SJSA1 (cell line): Measurements from ENCODE around the gene SCGB1A1. TPM values are rescaled to one million over a fixed set of nuclear protein-coding genes. Genes with fewer than 3 reads are reported as not detected.
A peak's percentile ranks its signal among the peaks of the same experiment; 100 is the strongest.

ENCODE experiments used
- DNase-seq, 2 experiments: peaks; one replicate each; pipeline ENCODE4 v3.0.0-alpha.2; 2015 to 2020; ENCODE audit warnings: low spot score in 2 of 2, low read depth in 1 of 2
- H3K27ac ChIP-seq: fragments of 250-450 bp; sonication (Bioruptor Pico); 2 replicates; pipeline ENCODE4 v1.5.1; 2020; ENCODE audit warnings: mild to moderate bottlenecking, moderate library complexity
- H3K27me3 ChIP-seq: fragments of 250-450 bp; sonication (Bioruptor Pico); replicated peaks from 2 replicates; pipeline ENCODE4 v1.5.1; 2020; ENCODE audit warnings: mild to moderate bottlenecking, moderate library complexity
- H3K36me3 ChIP-seq: fragments of 250-450 bp; sonication (Bioruptor Pico); 2 replicates; pipeline ENCODE4 v1.5.1; 2020; ENCODE audit warnings: mild to moderate bottlenecking
- H3K4me1 ChIP-seq: fragments of 250-450 bp; sonication (Bioruptor Pico); replicated peaks from 2 replicates; pipeline ENCODE4 v1.6.1; 2021; ENCODE audit warnings: mild to moderate bottlenecking
- H3K4me3 ChIP-seq: fragments of 250-450 bp; sonication (Bioruptor Pico); 2 replicates; pipeline ENCODE4 v1.5.1; 2020; ENCODE audit warnings: mild to moderate bottlenecking
- H3K9me3 ChIP-seq: fragments of 250-450 bp; sonication (Bioruptor Pico); replicated peaks from 2 replicates; pipeline ENCODE4 v1.5.1; 2020; ENCODE audit warnings: mild to moderate bottlenecking
- total RNA-seq: library from RNA; depleted of rRNA; stranded (reverse); fragments of >200 nt; shearing (Covaris generic); gene quantifications from 2 replicates; pipeline ENCODE4 v1.2.3, GENCODE V29; 2014

Gene SCGB1A1
- total RNA-seq, 1 experiment from 2014 or later, result not detected

- H3K36me3 ChIP-seq, result no peaks in the 10 kb centered on the region
- DNase-seq, result no peak
Observed at GRCh38 chr11:62456630-62457029, 37.8 kb downstream of the SCGB1A1 start.

GRCh38 chr11:62457478-62457877, 38.6 kb downstream of the SCGB1A1 start:
- DNase-seq, result no peak
- H3K4me1 ChIP-seq, result peaks cover 18% of the 10 kb centered on the region
- H3K27ac ChIP-seq, result no peak overlapping the region
- H3K4me3 ChIP-seq, result no peak overlapping the region
- H3K36me3 ChIP-seq, result no peaks in the 10 kb centered on the region
- no peaks in the 10 kb centered on the region for H3K27me3 ChIP-seq
- no peaks in the 10 kb centered on the region for H3K9me3 ChIP-seq

More at GRCh38 chr11:62456630-62457029, 37.8 kb downstream of the SCGB1A1 start:
- Histone ChIP-seq H3K27me3 (no peaks in the 10 kb centered on the region), H3K9me3 (no peaks in the 10 kb centered on the region), H3K27ac (no peak overlapping the region), H3K4me3 (no peak overlapping the region), H3K4me1 (peaks cover 10% of the 10 kb centered on the region)

DNA sequence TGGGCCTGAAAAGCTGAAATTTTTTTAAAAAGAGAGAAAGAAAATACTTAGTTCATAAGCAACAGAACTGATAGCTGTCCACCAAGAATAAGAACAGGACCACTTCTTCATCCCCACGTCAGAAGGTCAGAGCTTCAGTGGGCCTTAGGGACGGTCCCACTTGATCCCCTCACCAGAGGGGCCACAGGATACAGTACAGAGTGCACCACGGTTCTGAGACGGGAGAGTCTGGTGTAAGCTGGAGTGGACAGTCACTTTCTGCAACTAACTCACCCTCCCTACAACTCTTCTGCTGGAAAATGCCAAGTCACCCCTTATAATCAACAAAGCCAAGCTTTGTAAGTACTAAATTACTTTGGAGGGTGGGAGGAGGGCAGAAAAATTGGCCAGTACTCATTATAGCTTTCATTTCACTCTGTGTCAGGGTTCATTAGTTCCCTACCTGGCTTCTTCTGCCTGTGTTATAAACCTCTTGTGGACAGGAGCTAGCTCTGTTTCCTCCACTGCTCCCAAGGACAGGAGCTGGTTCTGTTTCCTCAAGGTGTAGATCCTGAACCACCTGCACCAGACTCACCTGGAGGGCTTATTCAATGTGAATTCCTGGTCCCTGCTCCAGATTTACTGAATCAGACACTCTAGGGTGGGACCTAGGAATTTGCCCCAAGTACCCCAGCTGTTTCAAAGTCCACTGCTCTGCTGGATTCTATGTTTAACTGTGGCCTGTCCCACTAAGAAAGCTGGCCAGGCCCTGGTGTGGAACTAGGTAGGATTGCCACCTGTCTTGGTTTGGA, 39.6 kb downstream of the SCGB1A1 start:
- no peak overlapping the region for H3K27ac ChIP-seq
- no peak overlapping the region for H3K4me3 ChIP-seq
- H3K27me3 ChIP-seq, result no peaks in the 10 kb centered on the region
- DNase-seq, result no peak
- no peaks in the 10 kb centered on the region for H3K9me3 ChIP-seq
- peaks cover 28% of the 10 kb centered on the region for H3K4me1 ChIP-seq
- no peaks in the 10 kb centered on the region for H3K36me3 ChIP-seq

- peaks cover 29% of the 10 kb centered on the region for H3K4me1 ChIP-seq
- H3K36me3 ChIP-seq, result no peaks in the 10 kb centered on the region
- no peak for DNase-seq
- no peaks in the 10 kb centered on the region for H3K27me3 ChIP-seq
- no peaks in the 10 kb centered on the region for H3K9me3 ChIP-seq
- no peak overlapping the region for H3K4me3 ChIP-seq
- H3K27ac ChIP-seq, result no peak overlapping the region
Observed at GRCh38 chr11:62459080-62459479, 40.2 kb downstream of the SCGB1A1 start.

DNA sequence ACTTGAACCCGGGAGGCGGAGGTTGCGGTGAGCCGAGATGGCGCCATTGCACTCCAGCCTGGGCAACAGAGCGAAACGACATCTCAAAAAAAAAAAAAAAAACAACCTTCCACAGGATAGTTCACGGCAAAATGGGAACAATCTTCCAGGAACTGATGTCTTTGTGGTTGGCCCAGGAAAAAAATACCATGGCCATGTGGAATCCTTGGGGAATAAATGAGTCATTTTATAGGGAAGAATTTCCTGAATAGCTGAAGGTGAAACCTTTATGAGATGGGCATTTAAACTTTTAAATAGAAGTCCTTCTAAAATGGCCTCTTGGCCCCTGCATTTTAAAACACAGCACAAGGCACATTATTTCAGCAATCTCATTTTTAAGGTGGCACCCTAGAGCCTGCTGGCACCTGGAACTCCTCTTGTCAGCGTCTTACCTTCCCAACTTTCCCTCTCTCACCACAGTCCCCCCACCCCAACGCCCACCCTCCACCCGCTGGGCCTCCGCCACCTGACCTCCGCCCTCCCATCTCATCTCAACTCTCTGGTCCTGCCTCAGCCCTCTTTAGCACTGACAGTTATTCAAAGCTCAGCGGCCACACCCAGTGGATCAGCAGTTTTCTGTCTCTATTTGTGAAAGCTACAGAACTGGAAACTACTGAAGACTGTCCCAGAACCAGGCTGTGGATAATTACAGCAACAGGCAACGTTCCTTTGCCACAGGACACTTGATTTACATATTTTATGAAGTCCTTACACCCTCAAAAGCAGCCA, 43.1 kb downstream of the SCGB1A1 start:
- DNase-seq, result peak in 1 of 2 experiments; percentile 75
- peak overlapping the region; percentile 70 for H3K27ac ChIP-seq
- H3K4me1 ChIP-seq, result peaks cover 39% of the 10 kb centered on the region
- H3K36me3 ChIP-seq, result no peaks in the 10 kb centered on the region
- H3K4me3 ChIP-seq, result no peak overlapping the region
- no peaks in the 10 kb centered on the region for H3K27me3 ChIP-seq
- no peaks in the 10 kb centered on the region for H3K9me3 ChIP-seq

DNA sequence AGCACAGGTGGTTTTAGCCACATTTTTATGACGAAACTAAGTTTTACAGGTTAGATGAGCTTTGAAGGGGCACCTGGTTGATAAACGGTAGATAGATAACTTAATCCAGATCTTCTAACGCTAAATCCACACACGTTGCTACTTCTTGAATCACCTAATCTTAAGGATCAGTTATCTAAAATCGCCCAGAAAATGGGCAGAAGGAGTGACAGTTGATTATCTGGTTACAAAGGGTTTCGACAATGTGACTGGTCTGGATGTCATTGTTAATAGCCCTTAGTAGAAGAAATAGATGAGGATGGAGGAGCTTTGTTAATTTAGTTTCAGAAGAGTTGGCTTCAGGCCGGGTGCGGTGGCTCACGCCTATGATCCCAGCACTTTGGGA, 43.7 kb downstream of the SCGB1A1 start:
- Histone ChIP-seq H3K4me3 (no peak overlapping the region), H3K9me3 (no peaks in the 10 kb centered on the region), H3K36me3 (no peaks in the 10 kb centered on the region), H3K27ac (peak overlapping the region; percentile 70), H3K4me1 (peaks cover 45% of the 10 kb centered on the region), H3K27me3 (no peaks in the 10 kb centered on the region)
- DNase-seq, result no peak

- H3K36me3 ChIP-seq, result no peaks in the 10 kb centered on the region
- no peak overlapping the region for H3K4me3 ChIP-seq
- no peak for DNase-seq
- H3K27me3 ChIP-seq, result no peaks in the 10 kb centered on the region
- no peak overlapping the region for H3K27ac ChIP-seq
- H3K4me1 ChIP-seq, result peaks cover 48% of the 10 kb centered on the region
- no peaks in the 10 kb centered on the region for H3K9me3 ChIP-seq
Observed at GRCh38 chr11:62463121-62463542, 44.3 kb downstream of the SCGB1A1 start.

DNA sequence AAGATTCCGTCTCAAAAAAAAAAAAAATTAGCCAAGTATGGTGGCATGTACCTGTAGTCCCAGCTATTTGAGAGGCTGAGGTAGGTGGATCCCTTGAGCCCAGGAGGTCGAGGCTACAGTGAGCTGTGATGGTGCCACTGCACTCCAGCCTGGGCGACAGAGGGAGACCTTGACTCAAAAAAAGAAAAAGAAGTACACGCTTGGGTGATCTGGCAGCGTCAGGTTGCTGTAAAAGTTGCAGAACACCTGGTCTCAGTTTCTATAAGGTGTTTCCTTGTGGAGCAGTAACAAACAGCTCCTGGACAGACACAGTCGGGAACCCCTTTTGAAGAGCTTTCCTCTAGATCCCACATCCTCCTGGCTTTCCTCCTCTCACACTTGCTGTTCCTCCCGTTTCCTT, 45.8 kb downstream of the SCGB1A1 start:
- Histone ChIP-seq H3K27me3 (no peaks in the 10 kb centered on the region), H3K4me1 (peaks cover 48% of the 10 kb centered on the region), H3K4me3 (no peak overlapping the region), H3K27ac (no peak overlapping the region), H3K9me3 (no peaks in the 10 kb centered on the region), H3K36me3 (no peaks in the 10 kb centered on the region)
- no peak for DNase-seq

- no peaks in the 10 kb centered on the region for H3K36me3 ChIP-seq
- 0 out of 2 replicates have a peak overlapping the region, but pooled peaks have one; percentile 8 for H3K27ac ChIP-seq
- no peak overlapping the region for H3K4me3 ChIP-seq
- H3K27me3 ChIP-seq, result no peaks in the 10 kb centered on the region
- peaks cover 40% of the 10 kb centered on the region for H3K4me1 ChIP-seq
- DNase-seq, result no peak
- no peaks in the 10 kb centered on the region for H3K9me3 ChIP-seq
Observed at GRCh38 chr11:62466444-62466843, 47.6 kb downstream of the SCGB1A1 start.

DNA sequence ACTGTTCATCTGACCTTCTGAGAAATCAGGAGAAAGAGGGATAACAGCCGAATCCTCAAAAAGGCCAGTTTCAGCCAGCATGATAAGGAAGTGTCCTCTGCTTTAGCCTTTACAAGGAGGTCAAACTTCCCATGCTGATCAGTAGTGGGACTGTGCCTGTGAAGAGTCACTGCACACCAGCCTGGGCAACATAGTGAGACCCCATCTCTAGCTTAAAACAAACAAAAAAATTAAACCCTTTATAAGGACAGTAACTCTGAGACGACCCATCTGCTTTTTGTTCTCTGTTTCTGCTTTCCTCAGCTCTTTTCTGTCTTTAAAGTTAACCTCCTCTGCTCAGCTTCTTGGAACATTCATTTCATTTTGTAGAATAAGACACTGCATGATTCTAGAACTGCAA, 49.7 kb downstream of the SCGB1A1 start:
- H3K27ac ChIP-seq, result no peak overlapping the region
- no peak overlapping the region for H3K4me3 ChIP-seq
- no peaks in the 10 kb centered on the region for H3K9me3 ChIP-seq

GRCh38 chr11:62471603-62472002, 52.8 kb downstream of the SCGB1A1 start:
- Histone ChIP-seq H3K36me3 (no peaks in the 10 kb centered on the region), H3K27ac (no peak overlapping the region), H3K4me3 (no peak overlapping the region), H3K4me1 (peaks cover 26% of the 10 kb centered on the region), H3K9me3 (no peaks in the 10 kb centered on the region), H3K27me3 (no peaks in the 10 kb centered on the region)
- no peak for DNase-seq

More for the DNA sequence above, 49.7 kb downstream of the SCGB1A1 start:
- Histone ChIP-seq H3K27me3 (no peaks in the 10 kb centered on the region), H3K4me1 (peaks cover 33% of the 10 kb centered on the region), H3K36me3 (no peaks in the 10 kb centered on the region)
- DNase-seq, result no peak

- peak; percentile 69 to 78 for DNase-seq
- H3K36me3 ChIP-seq, result no peaks in the 10 kb centered on the region
- no peaks in the 10 kb centered on the region for H3K9me3 ChIP-seq
- H3K27me3 ChIP-seq, result no peaks in the 10 kb centered on the region
- H3K4me1 ChIP-seq, result peaks cover 19% of the 10 kb centered on the region
- H3K4me3 ChIP-seq, result no peak overlapping the region
- H3K27ac ChIP-seq, result no peak overlapping the region
Observed at GRCh38 chr11:62472063-62472884, 53.4 kb downstream of the SCGB1A1 start.
